PC-9 (cell line): Measurements from ENCODE around the gene RAB41. TPM values are rescaled to one million over a fixed set of nuclear protein-coding genes. Genes with fewer than 3 reads are reported as not detected.
A peak's percentile ranks its signal among the peaks of the same experiment; 100 is the strongest.

ENCODE experiments used
- BruUV-seq: library from RNA; stranded (reverse); fragments of 400-500 nt; replicated peaks from 2 replicates; lab custom pipeline; 2021; lab: Mats Ljungman, UMichigan
- CTCF ChIA-PET: fragments of 300-600 bp; sonication (Branson Sonifier 250); formaldehyde crosslinking; loops from one replicate; lab custom pipeline; 2022; ENCODE audit warnings: antibody characterized with exemption; lab: Charles Lee
- POLR2A ChIA-PET: fragments of 300-600 bp; sonication (Branson Sonifier 250); formaldehyde crosslinking; loops from one replicate; lab custom pipeline; 2022; ENCODE audit warnings: antibody characterized with exemption; ENCODE audit not compliant: unreplicated experiment; lab: Charles Lee
- DNase-seq, 2 experiments: peaks; one replicate each; pipeline versions ENCODE4 v3.0.0 to v3.0.0-alpha.2; 2015 to 2022; ENCODE audit warnings: mixed read lengths in 1 of 2
- H2AFZ ChIP-seq: fragments of 200-600 bp; sonication (generic); 2 replicates; pipeline ENCODE4 v1.8.1; 2017; ENCODE audit warnings: antibody characterized with exemption
- H3F3A ChIP-seq: fragments of 200-600 bp; sonication (generic); 2 replicates; pipeline ENCODE4 v1.8.1; 2017; ENCODE audit warnings: antibody characterized with exemption, mild to moderate bottlenecking, low read depth; ENCODE audit not compliant: insufficient read depth
- H3K27ac ChIP-seq: fragments of 200-600 bp; sonication (generic); 2 replicates; pipeline ENCODE4 v1.6.1; 2016; ENCODE audit warnings: mixed run types
- H3K27me3 ChIP-seq: fragments of 200-600 bp; sonication (generic); 2 replicates; pipeline ENCODE4 v1.6.1; 2016; ENCODE audit warnings: low read depth, mixed run types; ENCODE audit not compliant: insufficient read depth
- H3K36me3 ChIP-seq: fragments of 200-600 bp; sonication (generic); 2 replicates; pipeline ENCODE4 v1.6.1; 2016; ENCODE audit warnings: low read depth, mixed run types
- H3K4me1 ChIP-seq: fragments of 200-600 bp; sonication (generic); replicated peaks from 2 replicates; pipeline ENCODE4 v1.6.1; 2016; ENCODE audit warnings: mixed run types; ENCODE audit not compliant: insufficient read depth
- H3K4me2 ChIP-seq: fragments of 200-600 bp; sonication (generic); 2 replicates; pipeline ENCODE4 v1.6.1; 2017; ENCODE audit warnings: mixed run types
- H3K4me3 ChIP-seq: fragments of 200-600 bp; sonication (generic); 2 replicates; pipeline ENCODE4 v1.6.1; 2016; ENCODE audit warnings: mixed run types
- H3K79me2 ChIP-seq: fragments of 200-600 bp; sonication (generic); 2 replicates; pipeline ENCODE4 v1.6.1; 2017; ENCODE audit warnings: low read depth, mixed run types
- H3K9me2 ChIP-seq: fragments of 200-600 bp; sonication (generic); 2 replicates; pipeline ENCODE4 v1.8.1; 2017; ENCODE audit warnings: mild to moderate bottlenecking; ENCODE audit not compliant: insufficient read depth
- H3K9me3 ChIP-seq: fragments of 200-600 bp; sonication (generic); 2 replicates; pipeline ENCODE4 v1.8.1; 2016; ENCODE audit warnings: low read depth; ENCODE audit not compliant: insufficient read depth
- H4K20me1 ChIP-seq: fragments of 200-600 bp; sonication (generic); 2 replicates; pipeline ENCODE4 v1.8.1; 2017; ENCODE audit not compliant: insufficient read depth
- EZH2 ChIP-seq: fragments of 200-600 bp; sonication (generic); IDR thresholded peaks from 2 replicates; pipeline ENCODE4 v1.8.0; 2017; ENCODE audit warnings: antibody characterized with exemption, low read depth
- intact Hi-C: fragments of 100-400 bp; cut with micrococcal nuclease; formaldehyde crosslinking; loops from one replicate; pipeline ENCODE4 v1.10.0; 2022; ENCODE audit not compliant: unreplicated experiment
- total RNA-seq: library from RNA; stranded (reverse); gene quantifications from 2 replicates; pipeline ENCODE4 v1.2.3, GENCODE V29; 2021
- TF ChIP-seq, protein P1 (sequence below): fragments of 200-600 bp; sonication (generic); conservative IDR thresholded peaks from 2 replicates; pipeline ENCODE4 v1.6.1; 2017; ENCODE audit warnings: mixed run types, antibody characterized with exemption, mild to moderate bottlenecking, moderate library complexity

Gene RAB41
- total RNA-seq, 1 experiment from 2014 or later = not detected

DNA sequence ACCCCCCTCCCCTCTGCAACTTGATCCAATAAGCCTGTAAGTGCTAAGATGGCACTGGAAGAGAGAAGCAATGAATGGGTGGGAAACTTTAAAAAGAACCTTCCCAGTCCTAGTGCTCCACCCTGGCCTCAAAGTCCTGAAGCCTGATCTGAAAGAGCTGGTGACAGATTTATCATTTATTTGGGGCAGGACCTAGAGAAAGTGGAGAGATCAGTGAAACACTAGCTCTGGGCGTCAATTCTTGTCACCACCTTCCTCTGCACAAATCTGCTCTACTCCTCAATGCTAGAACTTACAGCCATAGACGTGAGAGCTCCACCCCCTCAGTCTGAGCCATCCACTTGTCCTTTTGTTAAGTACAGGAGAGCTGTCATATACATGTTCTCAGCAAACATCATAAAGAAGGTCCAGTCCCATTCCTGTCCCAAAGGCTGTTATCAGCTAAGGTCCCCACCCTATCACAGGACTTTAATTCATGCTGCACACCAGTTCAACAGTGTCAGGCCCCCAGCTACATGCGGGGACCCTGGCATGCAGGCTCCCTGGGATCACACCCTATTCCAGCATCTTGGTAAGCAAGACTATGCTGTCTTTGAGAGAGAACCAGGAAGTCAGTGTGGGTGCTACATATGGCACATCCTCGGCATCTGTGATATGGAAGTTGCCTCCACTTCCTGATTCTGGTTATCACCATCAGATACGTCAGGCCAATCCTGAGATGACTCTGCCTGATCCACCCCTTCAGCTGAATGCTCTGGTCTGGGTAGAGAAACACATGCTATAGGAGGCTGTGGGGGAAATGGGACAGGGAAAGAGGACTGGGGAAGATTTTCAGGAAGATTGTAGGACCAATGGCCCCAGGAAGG is 24.3 kb upstream of the RAB41 start:
- intact Hi-C loops = no loop called here
- CTCF ChIA-PET = no interaction called here

DNA sequence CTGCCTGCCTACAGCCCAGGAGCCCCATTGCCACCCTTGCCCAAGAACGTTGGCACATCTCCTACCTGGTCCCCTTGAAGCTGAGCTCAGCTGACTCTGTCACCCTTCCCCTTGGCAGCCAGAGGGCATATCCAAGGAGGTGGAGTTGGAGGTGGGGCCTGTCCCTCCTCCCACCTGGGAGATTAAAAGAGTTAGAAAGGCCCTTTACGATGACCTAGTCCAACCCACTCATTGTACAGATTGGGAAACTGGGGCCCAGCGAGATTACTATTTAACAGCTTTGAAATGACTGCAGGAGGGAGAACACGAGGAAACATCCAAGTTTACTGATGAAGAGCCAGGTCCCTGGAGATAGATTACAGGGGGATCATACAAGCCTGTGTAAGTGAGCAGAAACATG is 21.9 kb upstream of the RAB41 start, which contains the start of gene P2RY4:
TSS of gene P2RY4 (minus strand) at position 101 of the 400 bp plus-strand sequence. CDS start 580 bp downstream, outside the sequence.
- peaks cover under 1% of the 10 kb centered on the region; the same call in 1 of the 2 replicates for H3K4me1 ChIP-seq
- no peak within 1 kb of the TSS for H3K4me3 ChIP-seq
- no peaks in the 10 kb centered on the region for H3F3A ChIP-seq
- no peaks in the 10 kb centered on the region; the same call in 1 of the 2 replicates for H3K9me3 ChIP-seq
- no peak for TF ChIP-seq EZH2
- TF ChIP-seq, protein P1, sequence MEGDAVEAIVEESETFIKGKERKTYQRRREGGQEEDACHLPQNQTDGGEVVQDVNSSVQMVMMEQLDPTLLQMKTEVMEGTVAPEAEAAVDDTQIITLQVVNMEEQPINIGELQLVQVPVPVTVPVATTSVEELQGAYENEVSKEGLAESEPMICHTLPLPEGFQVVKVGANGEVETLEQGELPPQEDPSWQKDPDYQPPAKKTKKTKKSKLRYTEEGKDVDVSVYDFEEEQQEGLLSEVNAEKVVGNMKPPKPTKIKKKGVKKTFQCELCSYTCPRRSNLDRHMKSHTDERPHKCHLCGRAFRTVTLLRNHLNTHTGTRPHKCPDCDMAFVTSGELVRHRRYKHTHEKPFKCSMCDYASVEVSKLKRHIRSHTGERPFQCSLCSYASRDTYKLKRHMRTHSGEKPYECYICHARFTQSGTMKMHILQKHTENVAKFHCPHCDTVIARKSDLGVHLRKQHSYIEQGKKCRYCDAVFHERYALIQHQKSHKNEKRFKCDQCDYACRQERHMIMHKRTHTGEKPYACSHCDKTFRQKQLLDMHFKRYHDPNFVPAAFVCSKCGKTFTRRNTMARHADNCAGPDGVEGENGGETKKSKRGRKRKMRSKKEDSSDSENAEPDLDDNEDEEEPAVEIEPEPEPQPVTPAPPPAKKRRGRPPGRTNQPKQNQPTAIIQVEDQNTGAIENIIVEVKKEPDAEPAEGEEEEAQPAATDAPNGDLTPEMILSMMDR = no peak
- no peaks in the 10 kb centered on the region for H3K27me3 ChIP-seq
- no peak for DNase-seq
- CTCF ChIA-PET = no interaction called here
- no peak within 1 kb of the TSS for H3K27ac ChIP-seq
- no peaks in the 10 kb centered on the region for H3K79me2 ChIP-seq
- H4K20me1 ChIP-seq = no peaks in the 10 kb centered on the region
- no TSS peak for BruUV-seq
- no peaks in the 10 kb centered on the region for H3K36me3 ChIP-seq
- H2AFZ ChIP-seq = no peak within 1 kb of the TSS
- intact Hi-C loops = loop anchor here (5.0 kb wide), 1 partner anchor 228 kb away; no protein-coding TSS in a partner anchor
- POLR2A ChIA-PET = no interaction called here
- H3K4me2 ChIP-seq = no peak within 1 kb of the TSS
- H3K9me2 ChIP-seq = no peaks in the 10 kb centered on the region

More for the DNA sequence above, 24.3 kb upstream of the RAB41 start:
- Histone ChIP-seq H3K36me3 (no peaks in the 10 kb centered on the region), H3K4me1 (peaks cover 24% of the 10 kb centered on the region), H3K9me2 (no peaks in the 10 kb centered on the region), H3K4me3 (no peak overlapping the region), H2AFZ (no peak overlapping the region), H3K79me2 (no peaks in the 10 kb centered on the region), H3F3A (0 out of 2 replicates have a peak, but pooled peaks cover 3% of the 10 kb centered on the region), H3K4me2 (no peak overlapping the region), H3K27ac (no peak overlapping the region), H4K20me1 (no peaks in the 10 kb centered on the region), H3K9me3 (no peaks in the 10 kb centered on the region; the same call in 1 of the 2 replicates), H3K27me3 (no peaks in the 10 kb centered on the region)
- TF ChIP-seq, protein P1 = no peak
- TF ChIP-seq EZH2 = no peak
- peak in 1 of 2 experiments; percentile 33 for DNase-seq
- no TSS peak for BruUV-seq
- POLR2A ChIA-PET = no interaction called here

DNA sequence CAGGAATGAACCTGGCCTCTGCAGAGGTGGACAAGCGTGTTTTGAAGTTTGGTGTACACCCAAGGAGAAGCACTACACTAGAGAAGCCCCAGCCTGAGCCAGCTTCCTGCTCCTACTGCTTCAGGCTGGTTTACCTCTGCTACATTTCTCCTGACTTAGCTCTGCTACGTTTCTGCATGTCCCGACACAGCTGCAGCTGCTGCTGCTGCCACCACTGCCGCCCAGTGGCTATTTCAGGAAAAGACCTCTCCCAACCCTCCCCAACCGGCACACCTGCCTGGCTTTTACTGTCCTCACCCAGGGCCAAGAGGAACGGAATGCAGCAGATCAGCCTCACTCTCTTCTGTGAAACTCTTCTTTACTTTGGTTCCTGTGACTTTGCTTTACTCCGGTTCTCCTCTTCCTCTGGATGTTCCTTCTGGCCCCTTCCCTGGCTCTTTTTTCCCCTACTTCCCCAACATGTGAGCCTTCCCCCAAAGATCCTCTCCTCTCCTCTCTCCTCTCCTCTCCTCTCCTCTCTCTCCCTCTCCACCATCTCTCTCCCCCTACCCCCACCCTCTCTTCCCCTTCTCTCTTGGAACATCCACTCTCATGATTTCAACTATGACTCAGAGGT is 18.9 kb upstream of the RAB41 start:
- Histone ChIP-seq H2AFZ (no peak overlapping the region), H3K9me2 (no peaks in the 10 kb centered on the region), H3K79me2 (no peaks in the 10 kb centered on the region), H3K27ac (no peak overlapping the region), H3F3A (no peaks in the 10 kb centered on the region), H3K9me3 (no peaks in the 10 kb centered on the region), H3K4me3 (no peak overlapping the region), H3K27me3 (no peaks in the 10 kb centered on the region), H3K4me1 (no peaks in the 10 kb centered on the region), H4K20me1 (no peaks in the 10 kb centered on the region), H3K4me2 (no peak overlapping the region), H3K36me3 (no peaks in the 10 kb centered on the region)
- BruUV-seq = no TSS peak
- peak; percentile 51 to 64 for DNase-seq
- ChIA-PET CTCF (interaction anchor here (0.5 to 1.8 kb wide), 5 partner anchors 9 to 131 kb away, joined by 3 to 5 read pairs (median 3); partner anchors contain the start of gene IGBP1), POLR2A (no interaction called here)
- no peak for TF ChIP-seq EZH2
- TF ChIP-seq, protein P1 = peak; percentile 72
- intact Hi-C loops = loop anchor here (1.0 to 5.0 kb wide), 3 partner anchors 66 to 231 kb away; partner anchors contain the start of gene IGBP1
